Measurements from ENCODE around the gene OR2L3. TPM values are rescaled to one million over a fixed set of nuclear protein-coding genes. Genes with fewer than 3 reads are reported as not detected.

Gene OR2L3
- total and polyA plus RNA-seq, 10 of the 15 experiments (the other 5 are each of a cell fraction or from before 2014, with no cell fraction given): not detected

- CTCF ChIA-PET: no interaction called here
- in situ Hi-C loops (cut with MboI): no loop called here
- no peaks in the 10 kb centered on the region for H3K27me3 ChIP-seq (replicated peaks in 1 of 2; ENCODE audit: control insufficient read depth in 2 of 2, insufficient read depth in 2 of 2, low read length in 1 of 2)
- H3K4me3 ChIP-seq: no peak overlapping the region
- DNase-seq (ENCODE audit: low read depth, low spot score) (no peak), ATAC-seq (no peak), FAIRE-seq (no peak)
- H3K4me2 ChIP-seq (ENCODE audit: control insufficient read depth, insufficient read depth): no peak overlapping the region
- RAD21 ChIA-PET (ENCODE audit: unreplicated experiment): no interaction called here
- H4K20me1 ChIP-seq (ENCODE audit: control insufficient read depth, insufficient read depth): no peaks in the 10 kb centered on the region
- intact Hi-C loops (cut with micrococcal nuclease; ENCODE audit: unreplicated experiment): no loop called here
- no peaks in the 10 kb centered on the region for H3K4me1 ChIP-seq (ENCODE audit: control insufficient read depth, insufficient read depth, low read length)
- H3K27ac ChIP-seq (ENCODE audit: control insufficient read depth, insufficient read depth): no peak overlapping the region
- H3K9ac ChIP-seq (ENCODE audit: control insufficient read depth, insufficient read depth, low read length): no peak overlapping the region
- SMC1A ChIA-PET (ENCODE audit: uncharacterized antibody, unreplicated experiment): no interaction called here
- 0% methylated on average over 2 of the region's 2 CpGs for WGBS (ENCODE audit: insufficient coverage, insufficient replicate concordance, low lambda C conversion rate, missing lambda C conversion rate)
- TF ChIP-seq NR2C2 (IDR thresholded peaks at IDR 0.05; ENCODE audit: borderline replicate concordance, control insufficient read depth, insufficient read length, low read depth): no peak
- TF ChIP-seq BCLAF1 (IDR thresholded peaks at IDR 0.05): no peak
- no peak for TF ChIP-seq E2F4 (IDR thresholded peaks at IDR 0.05; ENCODE audit: low read depth, low read length)
- no peak for TF ChIP-seq MXI1 (IDR thresholded peaks at IDR 0.05; ENCODE audit: low read depth, low read length)
- no peak for TF ChIP-seq SIX5 (IDR thresholded peaks at IDR 0.05; ENCODE audit: low read depth, low read length, severe bottlenecking)
- TF ChIP-seq TARDBP (IDR thresholded peaks at IDR 0.05; ENCODE audit: borderline replicate concordance): no peak
- no peak for TF ChIP-seq FOXM1 (IDR thresholded peaks at IDR 0.05; ENCODE audit: low read depth, low read length)
- no peak for TF ChIP-seq SMAD5 (IDR thresholded peaks at IDR 0.05; ENCODE audit: low read depth)
- TF ChIP-seq MEF2A (IDR thresholded peaks at IDR 0.05; ENCODE audit: insufficient read depth, low read depth, low read length): no peak
- no TSS peak for BruUV-seq (replicated peaks)
- H3K79me2 ChIP-seq (ENCODE audit: control insufficient read depth, insufficient read depth, low read length): no peaks in the 10 kb centered on the region
- H3K36me3 ChIP-seq (ENCODE audit: control insufficient read depth in 2 of 2, insufficient read depth in 2 of 2, low read length in 1 of 2): no peaks in the 10 kb centered on the region
- no peaks in the 10 kb centered on the region for H3K9me3 ChIP-seq (replicated peaks; ENCODE audit: control insufficient read depth, insufficient read depth, low read length)
- POLR2A ChIA-PET: no interaction called here
- H2AFZ ChIP-seq (ENCODE audit: control insufficient read depth, low read depth, low read length): no peak overlapping the region
These were observed 18.4 kb downstream of the OR2L3 start for GRCh38 chr1:248065071-248065470.

All from GM12878 (cell line).